ENCODE results near the gene FLNA.
A peak's percentile ranks its signal among the peaks of the same experiment; 100 is the strongest.

Gene FLNA

GRCh38 chrX:154373340-154374306 lies 811 bp downstream of the FLNA start:
- DNase-seq, result peak; percentile 11 to 17

DNA sequence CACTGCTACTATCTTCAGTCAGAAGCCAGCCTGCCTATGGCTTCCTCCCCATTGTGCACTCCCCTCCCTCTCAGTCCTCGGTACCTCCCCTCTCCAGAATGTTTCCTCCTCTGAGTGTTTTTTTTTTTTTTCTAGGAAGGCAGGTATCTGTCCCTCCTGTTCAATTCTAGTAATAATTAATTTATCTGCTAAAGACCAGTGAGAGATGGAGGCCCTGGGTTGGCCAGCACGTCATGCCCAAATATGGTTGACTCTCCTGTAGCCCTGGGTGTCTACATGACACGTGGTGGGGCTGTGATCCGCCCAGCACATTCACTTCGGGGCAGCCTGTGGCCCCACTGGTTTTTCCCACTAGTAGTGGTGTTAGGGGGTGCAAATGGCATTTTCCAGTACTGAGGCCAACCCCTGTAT lies 1.8 kb downstream of the FLNA start:
- no peak for DNase-seq

DNA sequence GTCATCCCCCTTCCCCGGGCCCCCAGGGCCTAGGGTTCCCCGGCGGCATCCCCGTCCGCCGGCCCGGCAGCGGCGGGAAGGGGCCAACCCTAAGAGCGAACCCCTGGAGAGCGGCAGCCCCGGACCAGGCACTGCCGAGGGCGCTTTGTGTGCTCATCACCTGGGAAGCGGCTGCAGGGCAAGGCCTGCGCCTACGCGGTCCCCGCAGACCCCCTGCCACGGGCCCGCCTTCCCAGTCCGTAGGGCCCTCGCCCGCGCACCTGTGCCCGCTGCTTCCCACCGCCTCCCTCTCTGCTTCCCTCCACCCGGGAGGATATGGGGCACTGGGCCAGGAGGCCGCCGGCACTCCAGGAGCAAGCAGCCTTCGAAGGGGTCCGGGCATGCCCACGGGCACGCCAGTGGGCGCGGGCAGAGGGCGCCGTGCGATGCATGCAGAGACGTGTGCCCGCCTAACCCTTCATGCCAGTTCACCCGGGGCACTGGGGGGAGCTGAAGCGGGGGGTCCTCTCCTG lies 2.6 kb downstream of the FLNA start:
- DNase-seq, result no peak

GRCh38 chrX:154371017-154371788 lies 3.2 kb downstream of the FLNA start:
- DNase-seq, result peak; percentile 69 to 75

- DNase-seq, result no peak
Measured at GRCh38 chrX:154370300-154371016, 4.0 kb downstream of the FLNA start.

DNA sequence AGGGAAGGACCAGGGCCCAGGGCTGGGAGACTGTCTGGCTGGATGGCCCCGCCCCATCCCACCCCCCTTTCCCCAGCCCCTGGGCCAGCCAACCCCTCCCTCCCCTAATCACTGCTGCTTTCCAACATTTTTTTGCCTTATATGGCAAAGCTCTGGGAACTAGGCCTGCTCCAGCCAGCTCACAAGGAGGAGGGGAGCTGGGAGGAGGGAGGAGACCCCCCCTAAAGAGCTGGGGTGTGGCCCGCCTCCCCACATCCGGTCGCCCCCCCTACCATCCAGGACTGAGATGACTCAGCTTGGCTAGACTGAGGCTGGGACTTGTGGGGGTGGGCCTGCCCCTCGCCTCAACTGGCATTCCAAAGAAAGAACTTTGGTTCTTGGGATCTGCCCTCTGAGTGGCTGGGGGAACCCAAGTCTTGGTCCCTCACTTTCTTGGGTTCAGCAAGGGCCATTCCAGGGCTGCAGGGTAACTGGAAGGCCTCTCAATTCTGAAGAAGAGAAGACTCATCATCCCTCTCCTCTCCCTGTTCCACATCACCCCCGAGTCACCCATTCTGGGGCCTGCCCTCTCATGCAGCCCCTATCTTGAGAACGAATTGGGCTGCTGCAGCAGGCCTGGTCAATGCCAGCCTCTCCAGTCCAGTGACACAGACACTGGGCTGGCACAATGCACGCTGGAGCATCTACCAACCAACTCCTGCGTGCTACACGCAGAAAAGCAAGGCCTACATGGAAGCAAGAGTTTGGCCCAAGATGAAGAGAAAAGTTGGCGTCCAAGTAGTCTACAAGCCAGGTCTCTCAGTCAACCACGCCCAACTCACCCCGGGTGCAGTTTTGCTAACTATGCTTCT lies 4.8 kb downstream of the FLNA start:
- DNase-seq, result peak; percentile 25 to 54

DNA sequence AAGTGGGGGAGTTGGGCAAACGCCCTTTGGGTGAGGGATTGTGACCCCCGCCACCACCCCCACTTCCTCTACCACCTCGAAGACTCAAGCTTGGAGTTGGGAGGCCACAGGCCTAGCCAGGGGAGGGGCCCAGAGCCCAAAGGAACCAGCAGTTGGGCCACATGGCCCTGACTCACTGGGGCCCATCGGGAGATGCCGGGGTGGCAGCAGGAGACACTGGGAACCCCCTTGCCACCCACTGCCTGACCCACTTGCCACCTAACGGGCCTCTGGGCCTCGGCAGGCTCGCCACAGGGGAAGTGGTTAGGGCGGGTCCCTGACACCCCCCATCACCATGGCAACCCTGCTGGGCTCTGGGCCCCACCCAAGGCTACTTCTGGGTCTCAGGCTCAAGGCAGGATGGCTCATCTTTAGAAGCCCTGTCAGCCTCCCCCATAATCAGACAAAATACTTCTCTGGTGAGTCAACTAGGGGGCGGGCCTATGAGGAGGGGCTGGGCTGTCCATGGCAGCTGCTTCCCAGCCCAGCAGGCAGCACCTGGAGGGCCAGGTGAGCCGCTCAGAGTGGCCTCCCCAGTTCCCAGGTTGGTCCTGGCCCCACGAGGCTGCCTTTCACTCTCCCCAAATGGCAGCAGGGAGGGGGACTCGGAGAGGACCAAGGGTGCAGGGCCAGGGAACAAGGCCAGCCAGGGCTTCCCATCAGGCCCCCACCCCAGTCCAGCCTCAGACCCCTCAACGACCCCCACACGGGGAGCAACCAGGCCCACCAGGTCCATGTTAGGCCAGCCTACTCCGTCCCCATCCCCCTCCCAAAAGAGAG lies 5.6 kb downstream of the FLNA start:
- DNase-seq, result peak; percentile 80 to 91

GRCh38 chrX:154367474-154368308 lies 6.7 kb downstream of the FLNA start:
- DNase-seq, result no peak

DNA sequence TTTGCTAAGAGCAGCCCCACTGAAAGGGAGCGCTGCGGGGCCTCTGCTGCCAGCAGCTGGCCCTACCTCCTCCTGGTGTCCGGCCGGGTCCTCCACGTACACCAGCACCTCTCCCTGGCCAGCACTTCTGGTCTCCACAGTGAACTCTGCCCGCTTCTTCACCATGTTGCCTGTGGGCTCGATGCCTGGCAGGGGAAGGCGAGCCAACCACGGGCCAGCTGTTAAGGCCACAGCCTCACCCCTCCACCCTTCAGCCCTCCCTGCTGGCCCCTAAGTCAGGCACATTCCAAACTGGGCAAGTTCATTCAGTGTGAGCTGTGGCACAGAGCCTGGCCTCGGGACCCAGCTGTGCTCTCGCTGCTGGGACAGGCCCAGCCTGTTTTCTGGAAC lies 7.8 kb downstream of the FLNA start:
- no peak for DNase-seq

DNA sequence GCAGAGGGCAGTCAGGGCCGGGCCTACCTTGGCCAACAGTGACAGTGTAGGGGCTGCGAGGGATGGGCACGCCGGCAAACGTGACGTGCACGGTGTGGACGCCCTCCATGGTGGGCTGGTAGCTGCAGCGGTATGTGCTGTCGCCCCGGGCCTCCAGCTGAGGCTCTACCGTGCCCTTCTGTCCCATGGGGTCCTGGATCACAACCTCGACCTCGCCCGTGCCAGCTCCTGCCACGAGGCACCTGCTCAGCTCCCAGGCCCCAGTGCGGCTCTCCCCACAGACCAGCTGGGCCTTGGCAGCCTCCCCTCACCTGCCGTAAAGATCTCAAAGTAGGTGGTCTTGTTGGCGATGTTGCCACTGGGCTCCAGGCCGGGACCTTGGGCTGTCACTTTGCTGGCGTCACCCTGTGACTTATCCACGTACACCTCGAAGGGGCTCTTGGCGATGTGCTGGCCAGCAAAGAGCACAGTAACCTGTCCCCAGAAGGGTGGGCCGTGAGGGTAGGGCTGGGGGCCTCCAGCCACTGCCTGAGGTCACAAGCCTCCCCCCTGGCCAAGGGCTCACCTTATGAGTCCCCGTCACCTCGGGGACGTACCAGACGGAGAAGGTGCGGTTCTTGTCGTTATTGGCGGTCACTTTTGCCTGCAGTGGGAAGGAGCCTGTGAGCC lies 8.3 kb downstream of the FLNA start:
- no peak for DNase-seq

GRCh38 chrX:154365052-154365600 lies 9.3 kb downstream of the FLNA start:
- no peak for DNase-seq

GRCh38 chrX:154363706-154364439 lies 10.6 kb downstream of the FLNA start:
- DNase-seq, result no peak

DNA sequence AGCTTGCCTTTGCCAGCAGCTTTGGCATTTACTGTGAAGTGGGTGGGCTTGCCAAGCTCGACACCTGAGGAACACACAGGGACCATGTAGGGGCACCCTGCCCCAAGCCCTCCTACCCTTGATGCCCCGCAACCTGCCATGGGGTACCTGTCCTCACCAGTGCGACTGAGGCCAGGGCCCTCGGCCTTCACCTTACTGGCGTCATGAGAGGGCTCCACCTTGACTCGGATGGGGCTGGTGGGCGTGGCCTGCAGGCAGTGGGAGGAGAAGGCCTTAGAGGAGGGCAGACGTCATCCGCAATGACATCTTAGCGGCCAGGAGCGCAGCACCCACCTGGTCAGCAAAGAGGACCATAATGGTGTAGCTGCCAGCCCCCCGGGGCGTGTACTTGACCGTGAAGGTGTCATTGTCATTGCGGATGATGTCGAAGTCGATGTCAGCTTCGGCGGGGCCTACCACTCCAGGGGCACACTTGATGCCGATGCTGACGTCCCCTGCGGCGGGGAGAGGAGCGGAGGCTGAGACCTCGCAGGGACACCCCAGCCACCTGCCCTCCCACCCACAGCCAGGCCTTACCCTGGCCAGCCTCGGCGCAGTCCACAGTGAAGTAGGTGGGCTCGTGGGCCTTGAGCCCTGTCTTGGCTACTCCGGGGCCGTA lies 12.2 kb downstream of the FLNA start:
- DNase-seq, result no peak

DNA sequence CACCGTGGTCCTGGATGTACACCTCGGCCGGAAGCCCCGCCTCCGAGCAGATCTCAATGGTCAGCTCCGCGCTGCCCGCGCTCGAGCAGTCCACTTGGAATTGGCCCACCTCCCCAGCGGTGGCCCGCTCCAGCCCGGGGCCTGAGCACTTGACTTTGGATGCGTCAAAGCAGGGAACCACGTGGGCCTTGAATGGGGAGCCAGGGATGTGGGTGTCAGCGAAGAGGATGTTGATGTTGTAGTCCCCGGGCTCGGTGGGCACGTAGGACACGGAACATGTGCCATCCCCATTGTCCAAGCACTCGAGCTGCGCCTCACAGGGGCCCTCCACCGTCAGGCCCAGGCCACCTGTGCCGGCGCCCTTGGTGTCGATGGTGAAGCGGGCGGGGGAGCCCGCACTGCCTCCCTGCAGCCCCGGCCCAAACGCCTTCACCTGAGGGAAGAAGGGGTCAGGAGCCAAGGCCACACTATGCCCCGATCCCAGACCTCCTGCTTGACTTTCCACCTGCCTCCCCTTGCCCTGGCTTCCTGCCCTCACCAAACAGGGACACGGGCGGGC lies 14.2 kb downstream of the FLNA start:
- DNase-seq, result no peak

GRCh38 chrX:154359362-154360154 lies 14.9 kb downstream of the FLNA start:
- DNase-seq, result no peak

- no peak for DNase-seq
Measured at GRCh38 chrX:154358829-154359228, 15.6 kb downstream of the FLNA start.

GRCh38 chrX:154358011-154358410 lies 16.4 kb downstream of the FLNA start:
- DNase-seq, result no peak
